NCI-H1417 (cell line): ENCODE measurements around the gene TTC21B.
"Not testable (repeated sequence)": the region's sequence is repeated elsewhere in the genome, so short reads cannot be mapped to it uniquely, and the experiment has no call there.

Experiments
- DNase-seq, 3 experiments: peaks; one replicate each; lab custom pipeline; 2025; lab: John Stamatoyannopoulos, UW

The TTC21B gene

GRCh38 chr2:165886487-165887146 is 67.0 kb downstream of the TTC21B start:
- peak in 1 of 3 experiments; percentile 67 for DNase-seq

- DNase-seq = no peak
Measured at GRCh38 chr2:165877565-165878550, 75.7 kb downstream of the TTC21B start.

- no peak for DNase-seq
Measured at GRCh38 chr2:165876712-165877111, 76.9 kb downstream of the TTC21B start.

GRCh38 chr2:165876269-165876668 is 77.3 kb downstream of the TTC21B start:
- DNase-seq = no peak

GRCh38 chr2:165874445-165875039 is 79.0 kb downstream of the TTC21B start:
- DNase-seq = peak; percentile 4 to 67 (median 63)

- no peak for DNase-seq
Measured at GRCh38 chr2:165872101-165872791, 81.3 kb downstream of the TTC21B start.

GRCh38 chr2:165871025-165871424 is 82.6 kb downstream of the TTC21B start:
- no peak for DNase-seq

GRCh38 chr2:165870346-165870745 is 83.2 kb downstream of the TTC21B start:
- no peak for DNase-seq

GRCh38 chr2:165868211-165868610 is 85.4 kb downstream of the TTC21B start:
- DNase-seq = peak; percentile 13 to 78 (median 70)

GRCh38 chr2:165864296-165864695 is 89.3 kb downstream of the TTC21B start:
- peak; percentile 7 to 69 (median 15) for DNase-seq

- peak; percentile 40 to 69 (median 45) for DNase-seq
Measured at GRCh38 chr2:165863810-165864261, 89.7 kb downstream of the TTC21B start.

- DNase-seq = not testable (repeated sequence)
Measured at GRCh38 chr2:165861083-165861482, 92.5 kb downstream of the TTC21B start.

- DNase-seq = not testable (repeated sequence)
Measured at GRCh38 chr2:165859723-165860122, 93.9 kb downstream of the TTC21B start.

- no peak for DNase-seq
Measured at GRCh38 chr2:165857876-165858275, 95.7 kb downstream of the TTC21B start.

- DNase-seq = no peak
Measured at GRCh38 chr2:165852394-165852793, 101.2 kb downstream of the TTC21B start.

GRCh38 chr2:165847001-165847400 is 106.6 kb downstream of the TTC21B start:
- DNase-seq = no peak

- no peak for DNase-seq
Measured at GRCh38 chr2:165846056-165846455, 107.5 kb downstream of the TTC21B start.

GRCh38 chr2:165844216-165844615 is 109.4 kb downstream of the TTC21B start:
- DNase-seq = no peak

- no peak for DNase-seq
Measured at GRCh38 chr2:165843351-165843750, 110.2 kb downstream of the TTC21B start.

- no peak for DNase-seq
Measured at GRCh38 chr2:165840333-165840958, 113.1 kb downstream of the TTC21B start.

GRCh38 chr2:165839610-165840009 is 114.0 kb downstream of the TTC21B start:
- DNase-seq = no peak
